HPDE6-E6E7 (cell line): ENCODE measurements around the gene MAP2K4.
A peak's percentile ranks its signal among the peaks of the same experiment; 100 is the strongest.
"Not testable (repeated sequence)": the region's sequence is repeated elsewhere in the genome, so short reads cannot be mapped to it uniquely, and the experiment has no call there.

Source experiments
- DNase-seq: peaks from one replicate; pipeline ENCODE4 v3.0.0; 2011; ENCODE audit warnings: missing footprints; ENCODE audit errors: extremely low spot score

The MAP2K4 gene

GRCh38 chr17:12020642-12021622 is at the start of gene MAP2K4:
Gene MAP2K4, plus strand, starts transcription at chr17:12020877. Its CDS starts 10 bp downstream, at chr17:12020887.
- peak; percentile 83 for DNase-seq

GRCh38 chr17:11972741-11973140 is 47.9 kb upstream of the MAP2K4 start:
- not testable (repeated sequence) for DNase-seq

GRCh38 chr17:11979795-11980194 is 40.9 kb upstream of the MAP2K4 start:
- no peak for DNase-seq

GRCh38 chr17:11980813-11981212 is 39.9 kb upstream of the MAP2K4 start:
- no peak for DNase-seq

- DNase-seq, result no peak
These were observed 38.8 kb upstream of the MAP2K4 start for GRCh38 chr17:11981862-11982261.

GRCh38 chr17:11986179-11986941 is 34.3 kb upstream of the MAP2K4 start:
- DNase-seq, result no peak

GRCh38 chr17:11986942-11987329 is 33.7 kb upstream of the MAP2K4 start:
- no peak for DNase-seq

- DNase-seq, result no peak
These were observed 30.2 kb upstream of the MAP2K4 start for GRCh38 chr17:11990363-11990983.

- no peak for DNase-seq
These were observed 29.2 kb upstream of the MAP2K4 start for GRCh38 chr17:11991461-11991860.

GRCh38 chr17:11996722-11997146 is 23.9 kb upstream of the MAP2K4 start:
- peak; percentile 20 for DNase-seq

GRCh38 chr17:11997147-11997971 is 23.3 kb upstream of the MAP2K4 start, which contains the start of gene ZNF18:
Gene ZNF18, minus strand, starts transcription at chr17:11997475. Its CDS starts 4,646 bp downstream, at chr17:11992829.
- peak; percentile 87 for DNase-seq

GRCh38 chr17:11997972-11998233 is 22.8 kb upstream of the MAP2K4 start:
- DNase-seq, result no peak

GRCh38 chr17:11999696-12000095 is 21.0 kb upstream of the MAP2K4 start:
- no peak for DNase-seq

GRCh38 chr17:12007466-12007865 is 13.2 kb upstream of the MAP2K4 start:
- DNase-seq, result no peak

- DNase-seq, result no peak
These were observed 1.0 kb downstream of the MAP2K4 start for GRCh38 chr17:12021623-12022140.

- no peak for DNase-seq
These were observed 1.6 kb downstream of the MAP2K4 start for GRCh38 chr17:12022310-12022709.

- DNase-seq, result peak; percentile 63
These were observed 3.6 kb downstream of the MAP2K4 start for GRCh38 chr17:12024327-12024726.

GRCh38 chr17:12027658-12028057 is 7.0 kb downstream of the MAP2K4 start:
- DNase-seq, result no peak

- DNase-seq, result no peak
These were observed 7.9 kb downstream of the MAP2K4 start for GRCh38 chr17:12028611-12029010.

- no peak for DNase-seq
These were observed 13.9 kb downstream of the MAP2K4 start for GRCh38 chr17:12034538-12034937.

- no peak for DNase-seq
These were observed 15.0 kb downstream of the MAP2K4 start for GRCh38 chr17:12035673-12036072.
